22Rv1 (cell line): ENCODE data around the gene ZNF296.

Experiments
- H3K27ac ChIP-seq: fragments of 450-650 bp; 2 replicates; pipeline ENCODE4 v1.5.1; 2017
- CTCF ChIP-seq: fragments of 450-650 bp; IDR thresholded peaks from 2 replicates; pipeline ENCODE4 v1.5.1; 2017; ENCODE audit warnings: mild to moderate bottlenecking
- ZFX ChIP-seq: fragments of 450-650 bp; IDR thresholded peaks from 2 replicates; pipeline ENCODE4 v1.6.1; 2017; ENCODE audit warnings: antibody characterized with exemption, borderline replicate concordance

ZNF296 gene

GRCh38 chr19:45118106-45118505 is 41.8 kb upstream of the ZNF296 start:
- no peak for TF ChIP-seq CTCF
- no peak for TF ChIP-seq ZFX
- peak overlapping the region; percentile 82 for H3K27ac ChIP-seq

- H3K27ac ChIP-seq: peak overlapping the region; percentile 82
- TF ChIP-seq ZFX: no peak
- TF ChIP-seq CTCF: no peak
Measured at GRCh38 chr19:45117671-45118070, 41.4 kb upstream of the ZNF296 start.

- TF ChIP-seq CTCF (no peak), ZFX (no peak)
- peak overlapping the region; percentile 82 for H3K27ac ChIP-seq
Measured at GRCh38 chr19:45117167-45117594, 40.9 kb upstream of the ZNF296 start.

- peak overlapping the region; percentile 82 for H3K27ac ChIP-seq
- TF ChIP-seq ZFX (no peak), CTCF (no peak)
Measured at GRCh38 chr19:45115809-45116615, 39.7 kb upstream of the ZNF296 start.

- TF ChIP-seq CTCF (no peak), ZFX (no peak)
- peak overlapping the region; percentile 82 for H3K27ac ChIP-seq
Measured at GRCh38 chr19:45114116-45114515, 37.8 kb upstream of the ZNF296 start.

GRCh38 chr19:45113628-45114027 is 37.4 kb upstream of the ZNF296 start:
- H3K27ac ChIP-seq: peak overlapping the region; percentile 82
- TF ChIP-seq ZFX (no peak), CTCF (no peak)

- TF ChIP-seq CTCF (no peak; the same call in 1 of the 2 replicates), ZFX (no peak)
- peak overlapping the region; percentile 82 for H3K27ac ChIP-seq
Measured at GRCh38 chr19:45112111-45112827, 36.0 kb upstream of the ZNF296 start.
